ENCODE measurements around the gene TUBA1A.

DNA sequence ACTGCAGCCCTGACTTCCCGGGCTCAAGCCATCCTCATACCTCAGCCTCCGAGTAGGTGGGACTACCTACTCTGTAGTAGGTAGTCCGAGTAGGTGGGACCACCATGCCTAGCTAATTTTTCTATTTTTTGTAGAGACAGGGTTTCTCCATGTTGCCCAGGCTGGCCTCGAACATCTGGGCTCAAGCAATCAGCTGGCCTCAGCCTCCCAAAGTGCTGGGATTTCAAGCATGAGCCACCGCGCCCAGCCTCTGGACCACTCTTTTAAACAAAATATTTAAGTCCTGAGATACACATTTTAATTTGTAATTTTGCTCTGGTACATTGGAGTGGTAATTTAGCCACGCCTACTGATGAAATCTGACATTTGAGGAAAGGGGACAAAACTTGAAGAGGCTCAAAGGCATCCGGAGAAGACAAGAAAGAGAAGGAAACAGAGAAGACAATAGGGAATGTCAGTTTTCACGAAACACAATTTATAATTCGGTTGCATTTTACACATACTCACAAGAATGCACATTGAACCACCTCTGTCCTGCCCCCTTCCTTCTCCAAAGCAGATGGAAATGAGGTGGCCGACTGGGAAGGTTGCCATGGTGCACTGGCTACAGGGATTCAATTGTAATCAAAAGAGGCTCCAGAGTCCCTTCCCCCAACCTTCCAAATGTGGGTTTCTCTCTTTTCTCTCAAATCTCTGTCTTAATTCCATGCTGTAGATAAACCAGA is 9.7 kb upstream of the TUBA1A start:
- TF ChIP-seq EZH2 (IDR thresholded peaks at IDR 0.05; ENCODE audit: insufficient read depth, poor library complexity, severe bottlenecking): no peak
- TF ChIP-seq EZH2phosphoT487 (IDR thresholded peaks at IDR 0.05; ENCODE audit: insufficient read depth, low read depth): no peak

Data from GM23248 (cell line).